Loucy (cell line): Measurements from ENCODE around the gene SERPINF2.
A peak's percentile ranks its signal among the peaks of the same experiment; 100 is the strongest.
"Not testable (repeated sequence)": the region's sequence is repeated elsewhere in the genome, so short reads cannot be mapped to it uniquely, and the experiment has no call there.

Experiments
- H2AFZ ChIP-seq: fragments of 200-600 bp; sonication (generic); 2 replicates; pipeline ENCODE4 v1.6.0; 2016; ENCODE audit warnings: antibody characterized with exemption, mild to moderate bottlenecking, low read length, moderate library complexity
- H3F3A ChIP-seq: fragments of 200-600 bp; 2 replicates; pipeline ENCODE4 v1.6.0; 2016; ENCODE audit warnings: antibody characterized with exemption, low read depth, mild to moderate bottlenecking
- H3K27me3 ChIP-seq: fragments of 200-600 bp; sonication (generic); 2 replicates; pipeline ENCODE4 v1.6.1; 2014; ENCODE audit warnings: low read length, mild to moderate bottlenecking; ENCODE audit not compliant: insufficient read depth, poor library complexity, severe bottlenecking
- H3K36me3 ChIP-seq: fragments of 200-600 bp; sonication (generic); 2 replicates; pipeline ENCODE4 v1.6.1; 2016; ENCODE audit warnings: low read length; ENCODE audit not compliant: insufficient read depth
- H3K4me1 ChIP-seq: fragments of 200-600 bp; sonication (generic); 2 replicates; pipeline ENCODE4 v1.5.1; 2014; ENCODE audit warnings: low read length, mild to moderate bottlenecking; ENCODE audit not compliant: insufficient read depth, poor library complexity, severe bottlenecking
- H3K4me2 ChIP-seq: fragments of 200-600 bp; sonication (generic); 2 replicates; pipeline ENCODE4 v1.6.0; 2014; ENCODE audit warnings: antibody characterized with exemption, low read length, low read depth, mild to moderate bottlenecking; ENCODE audit not compliant: poor library complexity, severe bottlenecking
- H3K4me3 ChIP-seq: fragments of 200-600 bp; sonication (generic); 2 replicates; pipeline ENCODE4 v1.5.1; 2014; ENCODE audit warnings: low read length, mild to moderate bottlenecking, mixed read lengths; ENCODE audit not compliant: poor library complexity, severe bottlenecking
- H3K79me2 ChIP-seq: fragments of 200-600 bp; sonication (generic); 2 replicates; pipeline ENCODE4 v1.6.1; 2014; ENCODE audit warnings: low read length; ENCODE audit not compliant: insufficient read depth
- H3K9ac ChIP-seq: fragments of 200-600 bp; sonication (generic); 2 replicates; pipeline ENCODE4 v1.6.0; 2014; ENCODE audit warnings: mild to moderate bottlenecking, low read depth, low read length, moderate library complexity; ENCODE audit not compliant: poor library complexity, severe bottlenecking
- H3K9me2 ChIP-seq: fragments of 200-600 bp; sonication (generic); replicated peaks from 2 replicates; pipeline ENCODE4 v1.6.1; 2016; ENCODE audit warnings: low read depth, low read length, mixed read lengths
- H3K9me3 ChIP-seq: fragments of 200-600 bp; sonication (generic); 2 replicates; pipeline ENCODE4 v1.6.1; 2014; ENCODE audit warnings: mild to moderate bottlenecking, antibody characterized with exemption, low read length, low read depth; ENCODE audit not compliant: insufficient read depth
- H4K20me1 ChIP-seq: fragments of 200-600 bp; sonication (generic); 2 replicates; pipeline ENCODE4 v1.6.0; 2014; ENCODE audit warnings: antibody characterized with exemption, low read length, mild to moderate bottlenecking; ENCODE audit not compliant: insufficient read depth, poor library complexity, severe bottlenecking
- CTCF ChIP-seq: fragments of 200-600 bp; sonication (generic); conservative IDR thresholded peaks from 2 replicates; pipeline ENCODE4 v1.5.1; 2014; ENCODE audit warnings: mild to moderate bottlenecking, antibody characterized with exemption, low read length
- EZH2phosphoT487 ChIP-seq: fragments of 200-600 bp; IDR thresholded peaks from 2 replicates; pipeline ENCODE4 v1.6.1; 2018; ENCODE audit warnings: antibody characterized with exemption, mild to moderate bottlenecking, moderate library complexity, borderline replicate concordance

The SERPINF2 gene

GRCh38 chr17:1769822-1770477 lies 27.3 kb downstream of the SERPINF2 start:
- Histone ChIP-seq H3K79me2 (no peaks in the 10 kb centered on the region), H3K9me2 (no peaks in the 10 kb centered on the region), H3K9ac (peak overlapping the region; percentile 0), H2AFZ (peak overlapping the region; percentile 39; the same call in 1 of the 2 replicates), H3K4me1 (peaks cover 6% of the 10 kb centered on the region), H3F3A (no peaks in the 10 kb centered on the region), H3K4me3 (no peak overlapping the region), H3K4me2 (peak overlapping the region; percentile 13), H4K20me1 (no peaks in the 10 kb centered on the region), H3K9me3 (no peaks in the 10 kb centered on the region), H3K36me3 (no peaks in the 10 kb centered on the region), H3K27me3 (no peaks in the 10 kb centered on the region)
- TF ChIP-seq CTCF (no peak), EZH2phosphoT487 (no peak)

- H3K9ac ChIP-seq, H2AFZ ChIP-seq, H4K20me1 ChIP-seq, H3K9me3 ChIP-seq, H3K27me3 ChIP-seq, H3K36me3 ChIP-seq, H3K4me1 ChIP-seq, H3F3A ChIP-seq, H3K9me2 ChIP-seq, H3K79me2 ChIP-seq, H3K4me3 ChIP-seq, H3K4me2 ChIP-seq: not testable (repeated sequence)
These were observed 30.5 kb downstream of the SERPINF2 start for GRCh38 chr17:1773000-1773695.

- Histone ChIP-seq H3K4me1 (peaks cover 6% of the 10 kb centered on the region), H3K4me3 (no peak overlapping the region), H3K9me3 (no peaks in the 10 kb centered on the region), H3F3A (no peaks in the 10 kb centered on the region), H4K20me1 (no peaks in the 10 kb centered on the region), H3K36me3 (peaks cover 16% of the 10 kb centered on the region; the same call in 1 of the 2 replicates), H3K9me2 (no peaks in the 10 kb centered on the region), H3K4me2 (no peak overlapping the region), H2AFZ (no peak overlapping the region), H3K79me2 (no peaks in the 10 kb centered on the region), H3K27me3 (no peaks in the 10 kb centered on the region), H3K9ac (no peak overlapping the region)
- no peak for TF ChIP-seq EZH2phosphoT487
- no peak for TF ChIP-seq CTCF
These were observed 31.1 kb downstream of the SERPINF2 start for GRCh38 chr17:1773696-1774181.
